DOHH2 (cell line): ENCODE measurements around the gene TTC33.

Experiments used
- H3F3A ChIP-seq: fragments of 200-600 bp; sonication (generic), shearing (Covaris generic); 2 replicates; pipeline ENCODE4 v1.6.0; 2016; ENCODE audit warnings: antibody characterized with exemption, mild to moderate bottlenecking; ENCODE audit not compliant: control insufficient read depth, insufficient read depth
- H3K27ac ChIP-seq: fragments of 200-600 bp; sonication (generic); 2 replicates; pipeline ENCODE4 v1.5.1; 2014; ENCODE audit warnings: low read depth, mild to moderate bottlenecking, low read length, moderate library complexity
- H3K27me3 ChIP-seq: fragments of 200-600 bp; sonication (generic); 2 replicates; pipeline ENCODE4 v1.6.1; 2014; ENCODE audit warnings: mild to moderate bottlenecking, low read length, mixed read lengths; ENCODE audit not compliant: control insufficient read depth
- H3K36me3 ChIP-seq: fragments of 200-600 bp; sonication (generic); 2 replicates; pipeline ENCODE4 v1.6.1; 2014; ENCODE audit warnings: mild to moderate bottlenecking, low read length, moderate library complexity, mixed read lengths; ENCODE audit not compliant: control insufficient read depth
- H3K4me1 ChIP-seq: fragments of 200-600 bp; sonication (generic); 2 replicates; pipeline ENCODE4 v1.6.1; 2014; ENCODE audit warnings: mild to moderate bottlenecking, low read length, mixed read lengths; ENCODE audit not compliant: control insufficient read depth
- H3K4me2 ChIP-seq: fragments of 200-600 bp; sonication (generic); 2 replicates; pipeline ENCODE4 v1.6.0; 2014; ENCODE audit warnings: mild to moderate bottlenecking, low read length, moderate library complexity
- H3K4me3 ChIP-seq: fragments of 200-600 bp; sonication (generic); 2 replicates; pipeline ENCODE4 v1.5.1; 2014; ENCODE audit warnings: mild to moderate bottlenecking, low read length, mixed read lengths
- H3K79me2 ChIP-seq: fragments of 200-600 bp; sonication (generic); 2 replicates; pipeline ENCODE4 v1.6.1; 2014; ENCODE audit warnings: mild to moderate bottlenecking, low read length, mixed read lengths; ENCODE audit not compliant: control insufficient read depth
- H3K9me2 ChIP-seq: fragments of 200-600 bp; sonication (generic); replicated peaks from 2 replicates; pipeline ENCODE4 v1.6.1; 2014; ENCODE audit warnings: mild to moderate bottlenecking, low read length, mixed read lengths; ENCODE audit not compliant: control insufficient read depth
- H3K9me3 ChIP-seq: fragments of 200-600 bp; sonication (generic); 2 replicates; pipeline ENCODE4 v1.6.1; 2014; ENCODE audit warnings: antibody characterized with exemption, low read length, mixed read lengths; ENCODE audit not compliant: control insufficient read depth, insufficient read depth
- H4K20me1 ChIP-seq: fragments of 200-600 bp; sonication (generic); 2 replicates; pipeline ENCODE4 v1.6.0; 2014; ENCODE audit warnings: low read depth, mild to moderate bottlenecking, antibody characterized with exemption, low read length, moderate library complexity; ENCODE audit not compliant: control insufficient read depth, insufficient read depth
- EZH2phosphoT487 ChIP-seq: fragments of 200-600 bp; sonication (generic); IDR thresholded peaks from 2 replicates; pipeline ENCODE4 v1.6.1; 2017; ENCODE audit warnings: borderline replicate concordance, mild to moderate bottlenecking, antibody characterized with exemption, low read length, moderate library complexity, mixed read lengths
- TF ChIP-seq, protein P1 (sequence below): fragments of 200-600 bp; sonication (generic); IDR thresholded peaks from one replicate; pipeline ENCODE4 v1.5.1; 2014; ENCODE audit warnings: antibody characterized with exemption, mild to moderate bottlenecking, low read depth, low read length; ENCODE audit not compliant: poor library complexity, severe bottlenecking

TTC33 gene

DNA sequence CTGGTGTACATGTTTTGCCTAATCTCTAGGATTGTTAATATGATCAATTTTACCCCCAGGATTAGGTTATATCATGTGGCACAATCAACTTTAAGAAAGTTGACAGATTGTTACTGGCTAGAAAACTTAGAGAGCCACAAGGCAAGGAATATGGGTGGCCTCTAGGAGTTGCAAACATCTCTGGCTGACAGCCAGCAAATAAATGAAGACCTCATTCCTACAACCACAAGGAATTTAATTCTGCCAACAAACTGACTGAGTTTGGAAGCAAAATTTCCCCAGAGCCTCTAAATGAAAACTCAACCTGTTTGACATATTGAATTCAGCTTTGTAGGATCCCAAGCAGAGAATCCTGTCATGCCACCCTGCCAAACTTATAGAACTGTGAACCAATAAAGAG, 272.4 kb downstream of the TTC33 start:
- Histone ChIP-seq H3K4me2 (no peak overlapping the region), H3K4me1 (peaks cover 44% of the 10 kb centered on the region), H4K20me1 (no peaks in the 10 kb centered on the region), H3K27ac (no peak overlapping the region), H3K36me3 (no peaks in the 10 kb centered on the region), H3K27me3 (no peaks in the 10 kb centered on the region), H3K9me3 (no peaks in the 10 kb centered on the region), H3F3A (no peaks in the 10 kb centered on the region), H3K79me2 (no peaks in the 10 kb centered on the region), H3K4me3 (no peak overlapping the region), H3K9me2 (no peaks in the 10 kb centered on the region)
- TF ChIP-seq, protein P1, sequence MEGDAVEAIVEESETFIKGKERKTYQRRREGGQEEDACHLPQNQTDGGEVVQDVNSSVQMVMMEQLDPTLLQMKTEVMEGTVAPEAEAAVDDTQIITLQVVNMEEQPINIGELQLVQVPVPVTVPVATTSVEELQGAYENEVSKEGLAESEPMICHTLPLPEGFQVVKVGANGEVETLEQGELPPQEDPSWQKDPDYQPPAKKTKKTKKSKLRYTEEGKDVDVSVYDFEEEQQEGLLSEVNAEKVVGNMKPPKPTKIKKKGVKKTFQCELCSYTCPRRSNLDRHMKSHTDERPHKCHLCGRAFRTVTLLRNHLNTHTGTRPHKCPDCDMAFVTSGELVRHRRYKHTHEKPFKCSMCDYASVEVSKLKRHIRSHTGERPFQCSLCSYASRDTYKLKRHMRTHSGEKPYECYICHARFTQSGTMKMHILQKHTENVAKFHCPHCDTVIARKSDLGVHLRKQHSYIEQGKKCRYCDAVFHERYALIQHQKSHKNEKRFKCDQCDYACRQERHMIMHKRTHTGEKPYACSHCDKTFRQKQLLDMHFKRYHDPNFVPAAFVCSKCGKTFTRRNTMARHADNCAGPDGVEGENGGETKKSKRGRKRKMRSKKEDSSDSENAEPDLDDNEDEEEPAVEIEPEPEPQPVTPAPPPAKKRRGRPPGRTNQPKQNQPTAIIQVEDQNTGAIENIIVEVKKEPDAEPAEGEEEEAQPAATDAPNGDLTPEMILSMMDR = no peak
- TF ChIP-seq EZH2phosphoT487 = no peak

DNA sequence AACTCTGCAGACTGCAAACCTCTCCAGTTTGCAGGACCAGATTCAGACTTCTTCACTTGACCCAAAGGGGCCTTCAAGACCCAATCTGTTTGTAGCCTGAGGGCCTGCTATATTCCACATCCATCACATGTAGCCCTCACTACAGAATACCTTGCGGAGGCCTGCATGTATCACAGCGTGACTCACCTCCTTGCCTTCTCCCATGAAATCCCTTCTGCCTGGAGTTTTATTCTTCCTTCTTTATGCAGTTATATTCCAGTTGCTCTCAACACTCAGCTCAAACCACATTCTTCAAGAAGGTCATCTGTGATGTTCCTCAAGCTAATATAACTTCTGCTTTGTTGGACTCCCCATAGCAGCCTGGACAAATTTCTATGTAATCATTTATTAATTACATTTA, 274.5 kb downstream of the TTC33 start:
- Histone ChIP-seq H3K79me2 (no peaks in the 10 kb centered on the region), H3K9me2 (no peaks in the 10 kb centered on the region), H3K36me3 (no peaks in the 10 kb centered on the region), H3K27me3 (no peaks in the 10 kb centered on the region), H3K9me3 (no peaks in the 10 kb centered on the region), H4K20me1 (no peaks in the 10 kb centered on the region), H3K4me2 (no peak overlapping the region), H3F3A (no peaks in the 10 kb centered on the region), H3K27ac (no peak overlapping the region), H3K4me1 (peaks cover 26% of the 10 kb centered on the region), H3K4me3 (no peak overlapping the region)
- TF ChIP-seq, protein P1 = no peak
- TF ChIP-seq EZH2phosphoT487 = no peak

DNA sequence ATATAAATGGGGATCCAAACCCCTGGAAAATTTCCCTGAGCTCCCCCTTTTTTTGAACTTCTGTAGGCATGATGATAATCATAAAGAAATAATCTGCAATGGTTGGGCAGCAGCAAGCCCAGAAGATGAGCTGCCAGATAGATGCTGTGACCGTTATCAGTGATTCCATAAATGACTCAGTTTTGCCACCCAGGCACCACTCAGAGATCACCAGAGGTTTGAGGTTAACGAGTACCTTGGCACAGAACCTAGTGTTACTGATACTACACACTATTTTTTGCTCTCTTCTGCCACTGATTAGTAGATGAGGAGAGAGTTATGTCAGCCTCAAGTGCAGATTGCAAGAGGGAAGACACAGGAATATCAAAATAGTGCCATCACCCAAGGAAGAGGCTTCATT, 275.4 kb downstream of the TTC33 start:
- Histone ChIP-seq H3K79me2 (no peaks in the 10 kb centered on the region), H3K4me3 (no peak overlapping the region), H3K9me2 (no peaks in the 10 kb centered on the region), H3K4me1 (peaks cover 18% of the 10 kb centered on the region), H4K20me1 (no peaks in the 10 kb centered on the region), H3K27me3 (no peaks in the 10 kb centered on the region), H3K27ac (no peak overlapping the region), H3K36me3 (no peaks in the 10 kb centered on the region), H3K9me3 (no peaks in the 10 kb centered on the region), H3K4me2 (no peak overlapping the region), H3F3A (no peaks in the 10 kb centered on the region)
- no peak for TF ChIP-seq EZH2phosphoT487
- TF ChIP-seq, protein P1 = no peak

DNA sequence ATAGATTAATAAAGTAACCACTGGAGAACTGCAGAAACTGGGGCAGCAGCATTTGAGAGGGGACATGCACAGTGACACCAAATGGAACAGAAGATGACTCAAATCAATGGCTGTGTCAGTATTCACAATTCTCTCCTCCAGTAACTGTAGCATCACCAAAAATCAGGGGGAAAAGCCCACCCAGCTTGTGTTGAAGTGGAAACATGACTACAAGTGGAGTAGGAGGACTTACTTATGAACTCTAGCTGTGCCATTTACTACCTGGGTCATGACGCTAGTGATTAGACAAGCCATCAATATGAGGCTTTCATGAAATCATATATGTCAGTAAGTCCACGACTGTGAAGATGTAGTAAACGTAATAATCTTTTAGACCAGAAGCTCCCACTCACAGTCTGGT, 275.8 kb downstream of the TTC33 start:
- H4K20me1 ChIP-seq = no peaks in the 10 kb centered on the region
- H3K4me1 ChIP-seq = peaks cover 13% of the 10 kb centered on the region
- H3K79me2 ChIP-seq = no peaks in the 10 kb centered on the region
- no peak overlapping the region for H3K4me3 ChIP-seq
- no peaks in the 10 kb centered on the region for H3K27me3 ChIP-seq
- no peaks in the 10 kb centered on the region for H3K9me3 ChIP-seq
- H3K27ac ChIP-seq = no peak overlapping the region
- H3K36me3 ChIP-seq = no peaks in the 10 kb centered on the region
- no peaks in the 10 kb centered on the region for H3K9me2 ChIP-seq
- H3F3A ChIP-seq = no peaks in the 10 kb centered on the region
- no peak for TF ChIP-seq EZH2phosphoT487
- TF ChIP-seq, protein P1 = no peak
- H3K4me2 ChIP-seq = no peak overlapping the region
